ENCODE measurements around the gene ROR2. TPM values are rescaled to one million over a fixed set of nuclear protein-coding genes. Genes with fewer than 3 reads are reported as not detected.

ROR2 gene
- total and polyA plus RNA-seq, 4 donors = 2.7 to 32.3 (median 9.2) TPM

- H3K27me3 ChIP-seq (ENCODE audit: control insufficient read depth in 3 of 3, insufficient read depth in 3 of 3, low read length in 2 of 3) = no peaks in the 10 kb centered on the region
- no peaks in the 10 kb centered on the region for H3K36me3 ChIP-seq (ENCODE audit: control insufficient read depth in 4 of 4, insufficient read depth in 4 of 4, low read length in 4 of 4)
- no peak overlapping the region for H3K4me3 ChIP-seq
- H3K9me3 ChIP-seq (ENCODE audit: control insufficient read depth in 4 of 4, insufficient read depth in 3 of 4, low read length in 3 of 4) = peaks cover 0 to 2% (median 0%) of the 10 kb centered on the region in 4 donors
- TF ChIP-seq, protein P1, sequence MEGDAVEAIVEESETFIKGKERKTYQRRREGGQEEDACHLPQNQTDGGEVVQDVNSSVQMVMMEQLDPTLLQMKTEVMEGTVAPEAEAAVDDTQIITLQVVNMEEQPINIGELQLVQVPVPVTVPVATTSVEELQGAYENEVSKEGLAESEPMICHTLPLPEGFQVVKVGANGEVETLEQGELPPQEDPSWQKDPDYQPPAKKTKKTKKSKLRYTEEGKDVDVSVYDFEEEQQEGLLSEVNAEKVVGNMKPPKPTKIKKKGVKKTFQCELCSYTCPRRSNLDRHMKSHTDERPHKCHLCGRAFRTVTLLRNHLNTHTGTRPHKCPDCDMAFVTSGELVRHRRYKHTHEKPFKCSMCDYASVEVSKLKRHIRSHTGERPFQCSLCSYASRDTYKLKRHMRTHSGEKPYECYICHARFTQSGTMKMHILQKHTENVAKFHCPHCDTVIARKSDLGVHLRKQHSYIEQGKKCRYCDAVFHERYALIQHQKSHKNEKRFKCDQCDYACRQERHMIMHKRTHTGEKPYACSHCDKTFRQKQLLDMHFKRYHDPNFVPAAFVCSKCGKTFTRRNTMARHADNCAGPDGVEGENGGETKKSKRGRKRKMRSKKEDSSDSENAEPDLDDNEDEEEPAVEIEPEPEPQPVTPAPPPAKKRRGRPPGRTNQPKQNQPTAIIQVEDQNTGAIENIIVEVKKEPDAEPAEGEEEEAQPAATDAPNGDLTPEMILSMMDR (IDR thresholded peaks at IDR 0.05; ENCODE audit: control extremely low read depth, extremely low read depth) = no peak
- H3K4me1 ChIP-seq (ENCODE audit: control insufficient read depth in 5 of 5, insufficient read depth in 5 of 5, low read length in 5 of 5) = peaks cover 0 to 41% (median 15%) of the 10 kb centered on the region in 5 donors
- no peak overlapping the region for H3K9ac ChIP-seq (ENCODE audit: insufficient read depth in 1 of 2, low read length in 2 of 2)
- no peak for DNase-seq
- WGBS, 2 donors = 81 to 90% methylated on average over 6 of the region's 6 CpGs
- no peak for ATAC-seq (ENCODE audit: insufficient read depth, low FRiP score)
- no peak overlapping the region for H3K27ac ChIP-seq (ENCODE audit: low read depth in 1 of 2, low read length in 1 of 2)
These were observed 101.9 kb downstream of the ROR2 start for GRCh38 chr9:91848146-91848545.

- ATAC-seq (ENCODE audit: insufficient read depth, low FRiP score) (no peak), DNase-seq (peak in 2 of 3 donors; percentile 40 to 73)
- peak overlapping the region in 1 of 2 donors; percentile 32 for H3K9ac ChIP-seq (ENCODE audit: insufficient read depth in 1 of 2, low read length in 2 of 2)
- 37 to 46% methylated on average over 13 of the region's 13 CpGs for WGBS, 2 donors
- no peaks in the 10 kb centered on the region for H3K36me3 ChIP-seq (ENCODE audit: control insufficient read depth in 4 of 4, insufficient read depth in 4 of 4, low read length in 4 of 4)
- H3K27ac ChIP-seq (ENCODE audit: low read depth in 1 of 2, low read length in 1 of 2) = no peak overlapping the region
- H3K4me3 ChIP-seq = no peak overlapping the region
- no peaks in the 10 kb centered on the region for H3K9me3 ChIP-seq (ENCODE audit: control insufficient read depth in 4 of 4, insufficient read depth in 3 of 4, low read length in 3 of 4)
- H3K27me3 ChIP-seq (ENCODE audit: control insufficient read depth in 3 of 3, insufficient read depth in 3 of 3, low read length in 2 of 3) = no peaks in the 10 kb centered on the region
- TF ChIP-seq, protein P1 (IDR thresholded peaks at IDR 0.05; ENCODE audit: control extremely low read depth, extremely low read depth) = no peak
- peaks cover 0 to 46% (median 17%) of the 10 kb centered on the region in 5 donors for H3K4me1 ChIP-seq (ENCODE audit: control insufficient read depth in 5 of 5, insufficient read depth in 5 of 5, low read length in 5 of 5)
These were observed 102.4 kb downstream of the ROR2 start for GRCh38 chr9:91847581-91848091.

DNA sequence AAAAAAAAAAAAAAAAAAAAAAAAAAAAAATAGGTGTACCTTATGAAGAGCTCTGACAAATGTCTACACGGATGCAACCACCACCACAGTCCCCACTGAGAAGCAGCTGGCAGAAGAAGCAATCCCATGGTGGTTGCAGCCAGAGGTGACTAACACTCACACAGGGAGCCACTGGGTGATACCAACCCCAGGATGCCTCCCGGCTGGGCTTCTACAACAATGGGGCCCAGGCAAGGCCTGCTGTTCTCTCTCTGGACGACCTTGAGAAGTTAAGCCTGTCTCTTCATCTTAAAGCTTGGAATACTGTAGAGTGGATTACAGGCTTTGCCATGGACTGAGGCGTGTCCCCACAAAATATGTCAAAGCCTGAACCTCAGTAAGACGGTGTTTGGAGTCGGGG, 104.1 kb downstream of the ROR2 start:
- Histone ChIP-seq H3K27me3 (ENCODE audit: control insufficient read depth in 3 of 3, insufficient read depth in 3 of 3, low read length in 2 of 3) (no peaks in the 10 kb centered on the region), H3K36me3 (ENCODE audit: control insufficient read depth in 4 of 4, insufficient read depth in 4 of 4, low read length in 4 of 4) (no peaks in the 10 kb centered on the region), H3K4me1 (ENCODE audit: control insufficient read depth in 5 of 5, insufficient read depth in 5 of 5, low read length in 5 of 5) (peaks cover 0 to 47% (median 17%) of the 10 kb centered on the region in 5 donors), H3K4me3 (no peak overlapping the region), H3K27ac (ENCODE audit: low read depth in 1 of 2, low read length in 1 of 2) (no peak overlapping the region), H3K9ac (ENCODE audit: insufficient read depth in 1 of 2, low read length in 2 of 2) (no peak overlapping the region), H3K9me3 (ENCODE audit: control insufficient read depth in 4 of 4, insufficient read depth in 3 of 4, low read length in 3 of 4) (no peaks in the 10 kb centered on the region)
- DNase-seq (no peak), ATAC-seq (ENCODE audit: insufficient read depth, low FRiP score) (no peak)
- TF ChIP-seq, protein P1 (IDR thresholded peaks at IDR 0.05; ENCODE audit: control extremely low read depth, extremely low read depth) = no peak
- 92 to 95% methylated on average over 6 of the region's 6 CpGs for whole genome bisulfite sequencing, 2 donors

All from lung (tissue), 12 donors.